Fibroblast of skin of right biceps (primary cell): Measurements from ENCODE around the gene MCC.

Experiments used
- DNase-seq: peaks from one replicate; pipeline ENCODE4 v3.0.0-alpha.2; 2013

Gene MCC

GRCh38 chr5:113358696-113359095 is 129.6 kb downstream of the MCC start:
- no peak for DNase-seq

- no peak for DNase-seq
These were observed 130.4 kb downstream of the MCC start for GRCh38 chr5:113357696-113358476.

GRCh38 chr5:113356487-113356886 is 131.8 kb downstream of the MCC start:
- no peak for DNase-seq

- no peak for DNase-seq
These were observed 134.2 kb downstream of the MCC start for GRCh38 chr5:113354055-113354454.

- no peak for DNase-seq
These were observed 140.7 kb downstream of the MCC start for GRCh38 chr5:113347572-113347971.

GRCh38 chr5:113344973-113345940 is 143.0 kb downstream of the MCC start:
- DNase-seq, result peak; percentile 49

- DNase-seq, result no peak
These were observed 144.9 kb downstream of the MCC start for GRCh38 chr5:113343343-113343742.

GRCh38 chr5:113340537-113340936 is 147.7 kb downstream of the MCC start:
- DNase-seq, result no peak

- no peak for DNase-seq
These were observed 149.6 kb downstream of the MCC start for GRCh38 chr5:113338628-113339027.

- no peak for DNase-seq
These were observed 150.5 kb downstream of the MCC start for GRCh38 chr5:113337515-113338415.

GRCh38 chr5:113336975-113337374 is 151.3 kb downstream of the MCC start:
- DNase-seq, result peak; percentile 61

- no peak for DNase-seq
These were observed 154.8 kb downstream of the MCC start for GRCh38 chr5:113333411-113333810.

GRCh38 chr5:113331209-113331551 is 157.1 kb downstream of the MCC start:
- DNase-seq, result peak; percentile 27

GRCh38 chr5:113330533-113331208 is 157.6 kb downstream of the MCC start:
- peak; percentile 50 for DNase-seq

- DNase-seq, result no peak
These were observed 158.3 kb downstream of the MCC start for GRCh38 chr5:113329981-113330380.

GRCh38 chr5:113325054-113325453 is 163.2 kb downstream of the MCC start:
- peak; percentile 11 for DNase-seq

- DNase-seq, result no peak
These were observed 167.0 kb downstream of the MCC start for GRCh38 chr5:113321276-113321675.

- DNase-seq, result no peak
These were observed 167.9 kb downstream of the MCC start for GRCh38 chr5:113320273-113320780.

- DNase-seq, result no peak
These were observed 168.8 kb downstream of the MCC start for GRCh38 chr5:113319256-113320053.

- DNase-seq, result no peak
These were observed 170.6 kb downstream of the MCC start for GRCh38 chr5:113317636-113318035.

- no peak for DNase-seq
These were observed 177.0 kb downstream of the MCC start for GRCh38 chr5:113311301-113311700.
